K562 (cell line): ENCODE results near the gene SYMPK.

Source experiments
- BCLAF1 ChIP-seq, 2 experiments: fragments of 450-650 bp in 1 of 2; IDR thresholded peaks; 2 replicates each; pipeline ENCODE4 v1.6.1; 2011 to 2017; ENCODE audit warnings: low read depth in 2 of 2, antibody characterized with exemption in 1 of 2, borderline replicate concordance in 1 of 2, low read length in 1 of 2, mild to moderate bottlenecking in 1 of 2, mixed read lengths in 1 of 2; ENCODE audit not compliant: control insufficient read depth in 1 of 2
- CBX1 ChIP-seq: sonication (generic); IDR thresholded peaks from 2 replicates; pipeline ENCODE4 v1.6.1; 2016; ENCODE audit warnings: antibody characterized with exemption, low read depth, mild to moderate bottlenecking
- CEBPB ChIP-seq: fragments of 450-650 bp; IDR thresholded peaks from 2 replicates; pipeline ENCODE4 v1.6.1; 2016; ENCODE audit warnings: missing genetic modification characterization, missing compliant biosample characterization
- FOXK2 ChIP-seq, 2 experiments: fragments of 450-650 bp; IDR thresholded peaks in 1 of 2; conservative IDR thresholded peaks in 1 of 2; 2 replicates each; pipeline ENCODE4 v1.6.1; 2016; ENCODE audit warnings: low read depth in 2 of 2, mild to moderate bottlenecking in 1 of 2
- NR1H2 ChIP-seq: sonication (generic); formaldehyde crosslinking; IDR thresholded peaks from 2 replicates; pipeline ENCODE4 v1.4.0; 2020; ENCODE audit warnings: mild to moderate bottlenecking, missing genetic modification reagents
- PATZ1 ChIP-seq: fragments of 250-450 bp; sonication (Bioruptor Pico); IDR thresholded peaks from 2 replicates; pipeline ENCODE4 v1.5.0; 2020; ENCODE audit warnings: mild to moderate bottlenecking, borderline replicate concordance
- SP1 ChIP-seq: sonication (generic); formaldehyde crosslinking; IDR thresholded peaks from 2 replicates; pipeline ENCODE4 v1.8.1; 2022; ENCODE audit warnings: mild to moderate bottlenecking, missing genetic modification reagents
- TCF7 ChIP-seq: sonication (generic); IDR thresholded peaks from 2 replicates; pipeline ENCODE4 v1.6.1; 2016; ENCODE audit warnings: antibody characterized with exemption, borderline replicate concordance
- YY1 ChIP-seq, 3 experiments: IDR thresholded peaks; 2 replicates each; pipeline ENCODE4 v1.6.1; 2011; ENCODE audit warnings: low read length in 2 of 3, mild to moderate bottlenecking in 2 of 3, moderate library complexity in 2 of 3, borderline replicate concordance in 1 of 3, control low read depth in 1 of 3, low read depth in 1 of 3; ENCODE audit not compliant: insufficient read depth in 3 of 3, insufficient replicate concordance in 2 of 3, control insufficient read depth in 1 of 3, insufficient read length in 1 of 3; ENCODE audit errors: extremely low read depth in 1 of 3
- ZBTB7A ChIP-seq: IDR thresholded peaks from 2 replicates; pipeline ENCODE4 v1.6.1; 2011; ENCODE audit warnings: low read depth, mild to moderate bottlenecking, low read length, moderate library complexity, borderline replicate concordance; ENCODE audit not compliant: control insufficient read depth
- ZFP91 ChIP-seq: sonication (generic); formaldehyde crosslinking; IDR thresholded peaks from 2 replicates; pipeline ENCODE4 v1.8.0; 2022; ENCODE audit warnings: mild to moderate bottlenecking, missing genetic modification reagents
- ZNF277 ChIP-seq: fragments of 250-450 bp; sonication (Bioruptor Pico); IDR thresholded peaks from 2 replicates; pipeline ENCODE4 v1.8.0; 2022; ENCODE audit warnings: inconsistent platforms, mild to moderate bottlenecking, moderate library complexity, borderline replicate concordance

GRCh38 chr19:45768984-45769782 is 93.8 kb downstream of the SYMPK start, which contains the start of gene SIX5:
- TF ChIP-seq YY1 (IDR thresholded peaks at IDR 0.05; ENCODE audit: borderline replicate concordance in 1 of 3, control insufficient read depth in 1 of 3, extremely low read depth in 1 of 3, insufficient read depth in 3 of 3, insufficient read length in 1 of 3, insufficient replicate concordance in 2 of 3, low read depth in 1 of 3, low read length in 2 of 3), result peak; percentile 15 to 79 (median 69)
- TF ChIP-seq ZFP91 (CRISPR knock-in tag), result no peak
- TF ChIP-seq NR1H2 (CRISPR knock-in tag), result no peak
- no peak for TF ChIP-seq ZNF277 (CRISPR knock-in tag)
- no peak for TF ChIP-seq CEBPB
- TF ChIP-seq CBX1, result no peak
- TF ChIP-seq SP1 (CRISPR knock-in tag), result peak; percentile 98
- TF ChIP-seq FOXK2 (conservative IDR thresholded peaks at IDR 0.05 in 1 of 2, IDR thresholded peaks at IDR 0.05 in 1 of 2; ENCODE audit: low read depth in 2 of 2), result no peak; a peak in 1 of 4 replicates
- TF ChIP-seq TCF7, result no peak
- no peak for TF ChIP-seq PATZ1
- TF ChIP-seq ZBTB7A, result peak; percentile 74; the same call in 1 of the 2 replicates
- TF ChIP-seq BCLAF1 (IDR thresholded peaks at IDR 0.05; ENCODE audit: borderline replicate concordance in 1 of 2, control insufficient read depth in 1 of 2, low read depth in 2 of 2, low read length in 1 of 2), result no peak
